Measurements from ENCODE around the gene MOCOS.
A peak's percentile ranks its signal among the peaks of the same experiment; 100 is the strongest.

The MOCOS gene

DNA sequence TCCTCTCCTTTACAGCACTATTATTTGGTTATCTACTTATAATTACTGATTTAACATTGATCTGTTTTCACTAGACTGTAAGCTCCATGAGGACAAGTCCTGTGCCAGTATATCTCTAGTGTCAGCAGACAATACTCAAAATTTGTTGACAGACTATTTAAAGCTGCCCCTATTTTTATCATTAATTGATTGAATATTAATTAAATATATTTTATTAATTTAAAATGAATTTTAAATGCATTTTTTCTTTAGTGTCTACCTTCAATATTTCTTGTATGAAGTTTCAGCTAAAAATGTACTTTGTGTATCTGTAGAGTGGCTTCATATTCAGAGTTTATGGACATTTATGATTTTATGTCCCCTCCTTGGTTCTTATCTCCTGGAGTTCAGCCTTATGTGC lies 83.9 kb downstream of the MOCOS start:
- FAIRE-seq (no peak), DNase-seq (ENCODE audit: insufficient read length, low spot score) (no peak)
- TF ChIP-seq, protein P1, sequence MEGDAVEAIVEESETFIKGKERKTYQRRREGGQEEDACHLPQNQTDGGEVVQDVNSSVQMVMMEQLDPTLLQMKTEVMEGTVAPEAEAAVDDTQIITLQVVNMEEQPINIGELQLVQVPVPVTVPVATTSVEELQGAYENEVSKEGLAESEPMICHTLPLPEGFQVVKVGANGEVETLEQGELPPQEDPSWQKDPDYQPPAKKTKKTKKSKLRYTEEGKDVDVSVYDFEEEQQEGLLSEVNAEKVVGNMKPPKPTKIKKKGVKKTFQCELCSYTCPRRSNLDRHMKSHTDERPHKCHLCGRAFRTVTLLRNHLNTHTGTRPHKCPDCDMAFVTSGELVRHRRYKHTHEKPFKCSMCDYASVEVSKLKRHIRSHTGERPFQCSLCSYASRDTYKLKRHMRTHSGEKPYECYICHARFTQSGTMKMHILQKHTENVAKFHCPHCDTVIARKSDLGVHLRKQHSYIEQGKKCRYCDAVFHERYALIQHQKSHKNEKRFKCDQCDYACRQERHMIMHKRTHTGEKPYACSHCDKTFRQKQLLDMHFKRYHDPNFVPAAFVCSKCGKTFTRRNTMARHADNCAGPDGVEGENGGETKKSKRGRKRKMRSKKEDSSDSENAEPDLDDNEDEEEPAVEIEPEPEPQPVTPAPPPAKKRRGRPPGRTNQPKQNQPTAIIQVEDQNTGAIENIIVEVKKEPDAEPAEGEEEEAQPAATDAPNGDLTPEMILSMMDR (IDR thresholded peaks at IDR 0.05; ENCODE audit: insufficient read depth, missing control alignments), result no peak

DNA sequence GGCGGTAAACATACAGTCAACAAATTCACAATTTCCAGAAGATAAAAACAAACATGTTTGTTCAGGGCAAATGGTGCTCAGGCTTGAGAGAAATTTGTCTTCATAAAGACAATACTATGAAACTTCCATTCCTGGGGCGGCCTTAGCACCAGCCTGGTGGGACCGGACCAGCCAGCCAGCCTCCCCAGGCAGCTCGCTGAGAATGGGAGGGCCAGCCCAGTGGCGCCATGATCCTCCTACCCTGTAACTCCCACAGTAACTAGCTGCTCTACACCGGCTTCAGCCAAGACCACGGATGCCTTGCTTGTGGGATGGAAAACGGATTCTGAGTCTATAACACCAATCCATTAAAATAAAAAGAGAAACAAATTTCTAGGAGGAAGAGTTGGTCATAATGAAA lies 86.0 kb downstream of the MOCOS start:
- no peak for DNase-seq (ENCODE audit: insufficient read length, low spot score)
- FAIRE-seq, result no peak
- TF ChIP-seq, protein P1 (IDR thresholded peaks at IDR 0.05; ENCODE audit: insufficient read depth, missing control alignments), result no peak

DNA sequence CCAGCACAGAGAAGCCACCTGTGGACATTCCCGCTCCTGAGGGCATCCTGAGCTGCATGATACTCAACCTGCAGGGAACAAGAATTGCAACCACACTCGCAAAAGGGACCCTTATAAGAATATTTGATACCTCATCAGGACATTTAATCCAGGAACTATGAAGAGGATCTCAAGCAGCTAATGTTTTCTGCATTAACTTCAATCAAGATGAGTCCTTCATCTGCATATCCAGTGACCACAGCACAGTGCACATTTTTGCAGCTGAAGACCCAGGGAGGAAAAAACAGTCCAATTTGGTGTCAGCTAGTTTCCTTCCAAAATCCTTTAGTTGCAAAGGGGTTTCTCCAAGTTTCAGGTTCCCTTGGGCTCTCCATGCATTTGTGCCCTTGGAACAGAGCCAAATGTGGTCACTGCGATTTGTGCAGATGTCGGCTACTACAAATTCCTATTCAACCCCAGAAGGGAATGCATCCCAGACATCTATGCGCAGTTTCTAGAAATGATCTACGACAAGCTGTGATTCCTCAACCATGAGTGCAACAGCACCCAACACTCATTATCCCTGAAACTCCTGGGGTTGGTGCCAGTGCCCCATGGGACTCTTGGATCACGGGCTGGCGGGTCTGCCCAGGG lies 86.9 kb downstream of the MOCOS start:
- no peak for FAIRE-seq
- TF ChIP-seq, protein P1 (IDR thresholded peaks at IDR 0.05; ENCODE audit: insufficient read depth, missing control alignments), result no peak
- no peak for DNase-seq (ENCODE audit: insufficient read length, low spot score)

GRCh38 chr18:36275561-36275960 lies 88.3 kb downstream of the MOCOS start:
- TF ChIP-seq, protein P1 (IDR thresholded peaks at IDR 0.05; ENCODE audit: insufficient read depth, missing control alignments), result no peak
- DNase-seq (ENCODE audit: insufficient read length, low spot score) (no peak), FAIRE-seq (peak; percentile 78)

DNA sequence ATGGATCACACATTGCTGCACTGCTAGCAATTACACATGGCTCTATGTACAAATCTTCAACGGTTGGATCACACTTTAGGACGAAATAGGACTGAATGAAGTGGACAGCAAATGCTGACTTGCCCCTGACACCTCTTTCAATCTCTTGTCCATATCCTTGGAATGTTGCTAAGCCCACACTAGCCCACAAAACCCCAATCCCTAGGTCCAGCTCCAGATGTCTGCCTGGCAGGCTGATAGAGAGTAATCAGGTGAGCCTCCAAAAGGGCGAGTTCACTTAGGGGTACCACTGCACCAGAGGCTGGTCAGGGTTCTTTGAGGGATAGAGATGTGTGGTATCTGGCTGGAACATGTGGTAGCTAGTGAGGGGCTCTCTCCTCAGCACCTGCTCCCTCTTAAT lies 91.7 kb downstream of the MOCOS start:
- TF ChIP-seq, protein P1 (IDR thresholded peaks at IDR 0.05; ENCODE audit: insufficient read depth, missing control alignments), result no peak
- FAIRE-seq, result no peak
- no peak for DNase-seq (ENCODE audit: insufficient read length, low spot score)

GRCh38 chr18:36281936-36282335 lies 94.6 kb downstream of the MOCOS start:
- FAIRE-seq, result no peak
- DNase-seq (ENCODE audit: insufficient read length, low spot score), result no peak
- TF ChIP-seq, protein P1 (IDR thresholded peaks at IDR 0.05; ENCODE audit: insufficient read depth, missing control alignments), result no peak

DNA sequence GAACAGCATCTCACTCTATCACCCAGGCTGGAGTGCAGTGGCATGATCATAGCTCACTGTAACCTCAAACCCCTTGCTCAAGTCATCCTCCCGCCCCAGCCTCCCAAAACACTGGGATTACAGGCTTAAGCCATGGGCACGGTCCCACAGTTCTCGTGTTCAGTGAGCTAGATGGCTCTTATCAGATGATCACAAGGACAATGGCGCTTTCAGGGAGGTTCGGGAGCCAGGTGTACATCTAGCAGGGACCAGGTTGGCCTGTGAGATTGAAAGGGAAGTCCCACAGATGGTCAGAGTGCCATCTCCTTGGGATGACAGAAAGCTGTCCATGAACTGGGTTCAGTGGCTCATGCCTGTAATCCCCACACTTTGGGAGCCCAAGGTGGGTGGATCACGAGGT lies 96.2 kb downstream of the MOCOS start:
- TF ChIP-seq, protein P1 (IDR thresholded peaks at IDR 0.05; ENCODE audit: insufficient read depth, missing control alignments), result no peak
- DNase-seq (ENCODE audit: insufficient read length, low spot score) (no peak), FAIRE-seq (no peak)
